Measurements from ENCODE around the gene ACSL1.

Gene ACSL1

GRCh38 chr4:184729946-184730345 lies 95.8 kb downstream of the ACSL1 start:
- DNase-seq (ENCODE audit: extremely low read depth in 1 of 2, low read depth in 1 of 2) = no peak

GRCh38 chr4:184728858-184729257 lies 96.9 kb downstream of the ACSL1 start:
- DNase-seq (ENCODE audit: extremely low read depth in 1 of 2, low read depth in 1 of 2) = no peak

- DNase-seq (ENCODE audit: extremely low read depth in 1 of 2, low read depth in 1 of 2) = no peak
Measured at GRCh38 chr4:184727430-184727829, 98.3 kb downstream of the ACSL1 start.

GRCh38 chr4:184722798-184723197 lies 103.0 kb downstream of the ACSL1 start:
- DNase-seq (ENCODE audit: extremely low read depth in 1 of 2, low read depth in 1 of 2) = no peak

GRCh38 chr4:184721254-184721653 lies 104.5 kb downstream of the ACSL1 start:
- no peak for DNase-seq (ENCODE audit: extremely low read depth in 1 of 2, low read depth in 1 of 2)

DNA sequence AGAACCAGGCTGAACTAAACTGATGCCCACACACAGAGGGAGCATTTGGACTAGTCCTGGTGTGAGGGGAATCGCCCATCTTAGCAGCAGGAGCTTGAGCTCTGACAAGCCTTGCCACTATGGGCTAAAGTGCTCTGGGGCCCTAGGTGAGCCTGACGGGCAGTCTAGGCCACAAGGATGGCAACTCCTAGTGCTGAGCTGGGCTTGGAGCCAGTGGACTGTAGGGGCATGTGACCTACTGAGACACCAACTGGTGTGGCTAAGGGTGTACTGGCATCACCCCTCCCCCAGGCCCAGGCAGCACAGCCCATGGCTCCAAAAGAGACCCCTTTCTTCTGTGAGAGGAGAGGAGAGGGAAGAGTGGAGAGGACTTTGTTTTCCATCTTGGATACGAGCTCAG lies 106.4 kb downstream of the ACSL1 start:
- no peak for DNase-seq (ENCODE audit: extremely low read depth in 1 of 2, low read depth in 1 of 2)

- no peak for DNase-seq (ENCODE audit: extremely low read depth in 1 of 2, low read depth in 1 of 2)
Measured at GRCh38 chr4:184715526-184715925, 110.2 kb downstream of the ACSL1 start.

DNA sequence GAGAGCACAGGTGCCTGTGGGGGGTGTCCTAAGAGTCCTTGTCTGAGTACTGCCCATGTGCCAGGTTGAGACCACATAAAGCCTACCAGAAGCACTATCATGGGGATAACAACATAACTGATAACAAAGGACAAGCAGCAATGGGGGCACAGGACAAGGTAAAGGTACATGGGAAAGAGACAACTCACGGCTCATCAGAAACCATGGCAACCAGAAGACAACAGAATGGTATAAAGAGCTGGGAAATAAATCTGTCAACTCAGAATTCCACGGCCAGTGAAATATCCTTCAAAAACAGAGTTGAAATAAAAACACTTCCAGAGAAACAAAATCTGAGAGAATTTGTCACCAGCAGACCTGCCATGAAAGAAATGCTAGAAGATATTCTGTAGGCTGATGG lies 111.9 kb downstream of the ACSL1 start:
- DNase-seq (ENCODE audit: extremely low read depth in 1 of 2, low read depth in 1 of 2) = no peak

GRCh38 chr4:184712322-184712721 lies 113.4 kb downstream of the ACSL1 start:
- no peak for DNase-seq (ENCODE audit: extremely low read depth in 1 of 2, low read depth in 1 of 2)

DNA sequence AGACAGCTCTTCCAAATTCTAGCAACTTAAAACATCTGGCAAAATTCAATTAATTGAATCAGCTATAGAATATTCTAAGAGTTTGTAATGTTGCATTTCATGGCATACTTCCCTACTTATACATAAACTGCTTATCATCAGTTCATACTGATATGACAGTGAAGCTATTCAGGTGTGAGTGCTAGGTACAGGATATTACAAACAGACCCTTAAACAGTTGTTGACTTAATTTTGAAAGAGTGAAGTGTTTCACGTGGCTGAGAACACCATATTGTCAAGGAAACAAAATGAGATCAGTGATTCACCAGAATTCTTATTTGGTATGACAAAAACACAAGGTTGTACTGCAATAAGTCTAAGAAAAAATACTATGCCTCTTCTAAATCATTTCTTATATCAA lies 119.3 kb downstream of the ACSL1 start:
- DNase-seq (ENCODE audit: extremely low read depth in 1 of 2, low read depth in 1 of 2) = no peak

DNA sequence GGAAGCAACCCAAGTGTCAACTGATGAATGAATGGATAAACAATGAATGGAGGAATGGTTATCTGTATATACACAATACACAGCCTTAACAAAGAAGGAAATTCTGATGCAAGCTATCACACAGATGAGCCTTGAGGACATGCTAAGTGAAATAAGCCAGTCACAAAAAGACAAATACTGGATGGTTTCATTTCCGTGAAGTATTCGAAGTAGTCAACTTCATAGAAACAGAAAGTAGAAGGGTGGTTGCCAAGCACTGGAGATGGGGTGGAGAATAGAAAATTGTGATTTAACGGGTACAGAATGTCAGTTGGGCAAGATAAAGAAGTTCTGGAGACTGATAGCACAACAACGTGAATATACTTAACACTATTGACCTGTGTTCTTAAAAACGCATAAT lies 120.1 kb downstream of the ACSL1 start:
- DNase-seq (ENCODE audit: extremely low read depth in 1 of 2, low read depth in 1 of 2) = no peak
